HEK293T (cell line): ENCODE results near the gene ACSF3.

Source experiments
- FOXA1 ChIP-seq: fragments of 450-650 bp; IDR thresholded peaks from 2 replicates; pipeline ENCODE4 v1.6.1; 2016; ENCODE audit warnings: mild to moderate bottlenecking
- HDGF ChIP-seq: fragments of 450-650 bp; IDR thresholded peaks from 2 replicates; pipeline ENCODE4 v1.6.1; 2017; ENCODE audit warnings: antibody characterized with exemption, borderline replicate concordance
- LEF1 ChIP-seq: fragments of 450-650 bp; IDR thresholded peaks from 2 replicates; pipeline ENCODE4 v1.6.1; 2017; ENCODE audit warnings: mild to moderate bottlenecking, borderline replicate concordance
- SP1 ChIP-seq: fragments of 450-650 bp; IDR thresholded peaks from 2 replicates; pipeline ENCODE4 v1.6.1; 2017

GRCh38 chr16:89163297-89163696 lies 69.6 kb downstream of the ACSF3 start:
- TF ChIP-seq HDGF (no peak), SP1 (no peak), LEF1 (no peak), FOXA1 (no peak)
